Measurements from ENCODE around the gene MYNN. TPM values are rescaled to one million over a fixed set of nuclear protein-coding genes. Genes with fewer than 3 reads are reported as not detected.

Gene MYNN
- total and polyA plus RNA-seq, 9 of the 15 experiments (the other 6 are each of a cell fraction or from before 2014, with no cell fraction given): 10.4 to 35.7 (median 21.3) TPM

- TSS peak; percentile 91 for BruUV-seq (replicated peaks)
- H3K27me3 ChIP-seq (ENCODE audit: control insufficient read depth in 2 of 2, insufficient read depth in 2 of 2, low read length in 2 of 2): no peaks in the 10 kb centered on the region
- no peaks in the 10 kb centered on the region for H3K9me1 ChIP-seq (ENCODE audit: control insufficient read depth, insufficient read depth, low read length)
- peak within 1 kb of the TSS; percentile 91 to 98 for H3K9ac ChIP-seq (ENCODE audit: insufficient read depth in 1 of 2, low read depth in 2 of 2, low read length in 2 of 2)
- FAIRE-seq (peak; percentile 89), DNase-seq (ENCODE audit: extremely low read depth in 1 of 4, low spot score in 3 of 4) (peak; percentile 74 to 93 (median 82)), ATAC-seq (peak; percentile 96)
- 32% methylated on average over 33 of the region's 42 CpGs for WGBS (ENCODE audit: insufficient coverage, low coverage, missing lambda C conversion rate)
- peak within 1 kb of the TSS; percentile 85 for H3K4me2 ChIP-seq (ENCODE audit: insufficient read depth, low read length)
- CTCF ChIA-PET (ENCODE audit: low intra/inter-chr PET ratio): no interaction called here
- H2AFZ ChIP-seq (ENCODE audit: low read depth, low read length): peak within 1 kb of the TSS; percentile 90
- H3K9me3 ChIP-seq (replicated peaks; ENCODE audit: control insufficient read depth, insufficient read depth, low read depth, low read length): peaks cover 12% of the 10 kb centered on the region
- intact Hi-C loops (cut with micrococcal nuclease) (loop anchor here (5.0 kb wide), 3 partner anchors 202 to 647 kb away; partner anchors contain the start of genes GPR160 and SEC62), in situ Hi-C loops (cut with MboI) (no loop called here)
- H3K4me1 ChIP-seq (replicated peaks in 1 of 2; ENCODE audit: control insufficient read depth in 2 of 2, insufficient read depth in 2 of 2, low read length in 2 of 2): peaks cover 6 to 16% of the 10 kb centered on the region in 2 experiments
- POLR2A ChIA-PET: interaction anchor here (0.5 to 3.2 kb wide), 7 partner anchors 9 to 79 kb away, joined by 3 to 16 read pairs (median 3); partner anchors contain the start of gene MYNN
- peak within 1 kb of the TSS; percentile 71 for H3K4me3 ChIP-seq
- H4K20me1 ChIP-seq (replicated peaks; ENCODE audit: control insufficient read depth, insufficient read depth, low read length): no peaks in the 10 kb centered on the region
- peak within 1 kb of the TSS; percentile 95 for H3K27ac ChIP-seq (ENCODE audit: extremely low read depth, low read depth, low read length)
- no peaks in the 10 kb centered on the region; the same call in 2 of the 3 replicates for H3K36me3 ChIP-seq (ENCODE audit: control insufficient read depth, insufficient read depth, low read length)
- peaks cover 2% of the 10 kb centered on the region; the same call in 1 of the 3 replicates for H3K79me2 ChIP-seq (ENCODE audit: control insufficient read depth, insufficient read depth, low read length)
- TF ChIP-seq MYBL2 (IDR thresholded peaks at IDR 0.05; ENCODE audit: low read depth): no peak
- no peak for TF ChIP-seq MYBL2 (CRISPR knock-in tag; IDR thresholded peaks at IDR 0.05; ENCODE audit: borderline replicate concordance)
- TF ChIP-seq MITF (IDR thresholded peaks at IDR 0.05): no peak
- TF ChIP-seq RAD21 (CRISPR knock-in tag; conservative IDR thresholded peaks at IDR 0.05 in 1 of 2, IDR thresholded peaks at IDR 0.05 in 1 of 2): peak in 1 of 2 experiments; percentile 14; a peak in 1 of 4 replicates
- peak in 1 of 3 experiments; percentile 91; a peak in 3 of 6 replicates for TF ChIP-seq ZBTB11 (CRISPR knock-in tag; IDR thresholded peaks at IDR 0.05)
- TF ChIP-seq RBFOX2 (IDR thresholded peaks at IDR 0.05; ENCODE audit: low read depth, low read length): peak; percentile 97
- TF ChIP-seq RBM25 (IDR thresholded peaks at IDR 0.05; ENCODE audit: low read depth, low read length, severe bottlenecking): peak; percentile 72
- TF ChIP-seq NCOA4 (IDR thresholded peaks at IDR 0.05; ENCODE audit: partially characterized antibody): no peak
- no peak for TF ChIP-seq NR2F6 (CRISPR knock-in tag; IDR thresholded peaks at IDR 0.05)
- no peak for TF ChIP-seq HNRNPUL1 (IDR thresholded peaks at IDR 0.05; ENCODE audit: low read length)
- no peak for TF ChIP-seq SMAD3 (CRISPR knock-in tag; conservative IDR thresholded peaks at IDR 0.05)
- no peak for TF ChIP-seq RHOXF2B (CRISPR knock-in tag; conservative IDR thresholded peaks at IDR 0.05)
- no peak for TF ChIP-seq RFX5 (IDR thresholded peaks at IDR 0.05; ENCODE audit: low read depth, low read length)
- no peak for TF ChIP-seq PHTF2 (CRISPR knock-in tag; IDR thresholded peaks at IDR 0.05)
- peak; percentile 67 for TF ChIP-seq HCFC1 (IDR thresholded peaks at IDR 0.05; ENCODE audit: low read depth, low read length)
- TF ChIP-seq CBX8 (IDR thresholded peaks at IDR 0.05; ENCODE audit: borderline replicate concordance, extremely low read depth, low read depth, low read length, poor library complexity, severe bottlenecking): no peak
- peak; percentile 96 for TF ChIP-seq TBP (optimal IDR thresholded peaks at IDR 0.05; ENCODE audit: low read depth, low read length)
These were observed 8.1 kb upstream of the MYNN start, which contains the start of gene TERC for GRCh38 chr3:169764882-169765612. Gene TERC (minus strand): TSS chr3:169765060.

Measured in K562 (cell line).